Prostate gland (tissue), 2 donors: ENCODE results near the gene NGEF. TPM values are rescaled to one million over a fixed set of nuclear protein-coding genes. Genes with fewer than 3 reads are reported as not detected.
"Not testable (repeated sequence)": the region's sequence is repeated elsewhere in the genome, so short reads cannot be mapped to it uniquely, and the experiment has no call there.

Experiments
- DNase-seq: peaks from one replicate; pipeline ENCODE4 v3.0.0-alpha.2; 2019; ENCODE audit warnings: low spot score
- H3K27ac ChIP-seq, 2 donors: fragments of 200-600 bp; sonication (generic); 2 replicates each; pipeline ENCODE4 v1.5.1; 2017 to 2019
- H3K27me3 ChIP-seq: fragments of 200-600 bp; sonication (generic); replicated peaks from 2 replicates; pipeline ENCODE4 v1.5.1; 2019; ENCODE audit not compliant: insufficient read depth
- H3K36me3 ChIP-seq, 2 donors: fragments of 200-600 bp; sonication (generic); 1 replicate in 1 of 2; 2 replicates in 1 of 2; pipeline versions ENCODE4 v1.5.1 to v1.8.1; 2017 to 2019
- H3K4me1 ChIP-seq: fragments of 200-600 bp; sonication (generic); replicated peaks from 2 replicates; pipeline ENCODE4 v1.5.1; 2019
- H3K4me3 ChIP-seq, 2 donors: fragments of 200-600 bp; sonication (generic); 2 replicates each; pipeline ENCODE4 v1.5.1; 2017 to 2019
- H3K9me3 ChIP-seq: fragments of 200-600 bp; sonication (generic); 2 replicates; pipeline ENCODE4 v1.5.1; 2017
- CTCF ChIP-seq, 4 experiments: fragments of 200-600 bp in 2 of 4; fragments of 450-650 bp in 2 of 4; sonication (generic) in 2 of 4; IDR thresholded peaks; 1 replicate in 3 of 4; 2 replicates in 1 of 4; pipeline ENCODE4 v1.5.1; 2016 to 2019; ENCODE audit warnings: antibody characterized with exemption in 4 of 4, mild to moderate bottlenecking in 2 of 4, moderate library complexity in 2 of 4
- POLR2A ChIP-seq: fragments of 450-650 bp; IDR thresholded peaks from one replicate; pipeline ENCODE4 v1.6.1; 2016; ENCODE audit warnings: antibody characterized with exemption, mild to moderate bottlenecking
- POLR2AphosphoS5 ChIP-seq: sonication (generic); formaldehyde crosslinking; IDR thresholded peaks from one replicate; pipeline ENCODE4 v1.6.1; 2017; ENCODE audit warnings: antibody characterized with exemption
- WGBS: methylation state at CpG from one replicate; pipeline ENCODE4 v1.1.5; 2018; 5-methylcytosine and 5-hydroxymethylcytosine counted together
- intact Hi-C: fragments of 100-400 bp; cut with DNase I; formaldehyde crosslinking; loops from one replicate; pipeline ENCODE4 v1.14.2; 2022
- total RNA-seq, 2 donors: library from RNA; depleted of rRNA; stranded (reverse); fragments of >200 nt; gene quantifications; one replicate each; pipeline ENCODE4 v1.1.0, GENCODE V29; 2016

The NGEF gene
- total RNA-seq, 2 donors from 2014 or later = 2.0 to 19.0 TPM

DNA sequence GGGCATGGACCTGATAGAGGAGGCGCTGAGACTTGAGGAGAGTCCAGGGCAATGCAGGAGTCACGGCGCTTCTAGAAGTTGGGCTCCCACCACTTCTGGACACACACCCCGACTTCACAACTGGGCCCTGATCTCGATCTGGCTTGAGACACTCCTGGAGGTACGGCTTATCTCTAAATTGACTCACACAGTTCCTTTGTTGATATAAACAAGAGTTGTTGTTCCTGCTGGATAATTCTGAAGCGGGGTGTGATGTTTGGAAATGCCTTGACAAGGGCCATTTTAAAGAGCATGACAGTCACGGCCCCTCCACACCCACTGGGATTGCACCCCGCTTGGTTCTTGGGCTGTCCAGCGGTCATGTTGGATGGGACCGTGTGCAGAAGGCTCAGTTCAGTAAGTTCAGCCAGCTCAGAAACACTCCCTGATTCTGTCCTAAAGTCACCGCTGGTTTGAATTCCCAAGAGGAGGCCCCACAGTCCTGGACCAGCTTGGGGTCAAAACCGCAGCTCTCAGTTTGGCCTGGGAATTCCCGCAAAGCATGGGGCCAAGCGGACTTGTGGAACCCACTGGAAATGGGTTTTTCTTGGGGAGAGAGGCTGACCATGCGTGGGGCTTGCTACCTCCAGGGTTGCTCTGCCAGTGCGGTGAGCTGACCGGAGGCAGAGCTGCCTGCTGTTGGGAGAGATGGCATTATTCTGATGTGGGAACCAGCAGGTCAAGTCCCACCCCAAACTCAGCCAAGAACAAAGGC lies 10.1 kb upstream of the NGEF start:
- no peak overlapping the region for H3K27ac ChIP-seq
- no peaks in the 10 kb centered on the region for H3K4me1 ChIP-seq
- no peaks in the 10 kb centered on the region for H3K27me3 ChIP-seq
- no peaks in the 10 kb centered on the region for H3K36me3 ChIP-seq
- H3K9me3 ChIP-seq = no peaks in the 10 kb centered on the region
- H3K4me3 ChIP-seq = no peak overlapping the region
- intact Hi-C loops = no loop called here
- WGBS = 93% methylated on average over 18 of the region's 18 CpGs
- no peak for DNase-seq
- no peak for TF ChIP-seq POLR2AphosphoS5
- TF ChIP-seq CTCF (IDR thresholded peaks at IDR 0.05) = no peak
- no peak for TF ChIP-seq POLR2A

DNA sequence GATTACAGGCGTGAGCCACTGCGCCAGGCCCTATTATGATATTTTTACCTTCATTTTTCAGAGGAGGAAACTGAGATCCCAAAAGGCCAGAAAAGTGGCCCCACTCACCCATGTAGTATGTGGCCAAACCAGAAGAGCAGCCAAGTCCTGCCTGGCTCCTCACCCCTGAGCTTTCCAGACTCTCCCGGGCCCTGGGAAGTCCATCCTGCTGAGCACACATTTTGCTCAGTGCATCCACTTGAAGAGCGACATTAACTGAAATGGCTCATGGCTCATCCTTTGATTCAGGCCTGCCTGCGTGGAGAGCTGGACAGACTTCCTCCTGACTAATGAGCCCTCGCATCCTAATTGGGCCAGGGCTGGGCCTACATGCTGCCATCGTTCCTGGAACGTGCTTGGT lies 9.5 kb upstream of the NGEF start:
- Histone ChIP-seq H3K27ac (no peak overlapping the region), H3K4me3 (no peak overlapping the region), H3K27me3 (no peaks in the 10 kb centered on the region), H3K4me1 (no peaks in the 10 kb centered on the region), H3K36me3 (no peaks in the 10 kb centered on the region), H3K9me3 (no peaks in the 10 kb centered on the region)
- DNase-seq = no peak
- TF ChIP-seq CTCF (IDR thresholded peaks at IDR 0.05) = no peak
- TF ChIP-seq POLR2A = no peak
- no peak for TF ChIP-seq POLR2AphosphoS5
- WGBS = 85% methylated on average over 8 of the region's 8 CpGs
- intact Hi-C loops = no loop called here

GRCh38 chr2:233021771-233022170 lies 8.7 kb upstream of the NGEF start:
- 74% methylated on average over 8 of the region's 8 CpGs for WGBS
- no peaks in the 10 kb centered on the region for H3K36me3 ChIP-seq
- TF ChIP-seq CTCF (IDR thresholded peaks at IDR 0.05) (no peak), POLR2AphosphoS5 (no peak), POLR2A (no peak)
- no peaks in the 10 kb centered on the region for H3K4me1 ChIP-seq
- intact Hi-C loops = no loop called here
- DNase-seq = no peak
- no peaks in the 10 kb centered on the region for H3K27me3 ChIP-seq
- H3K9me3 ChIP-seq = no peaks in the 10 kb centered on the region
- no peak overlapping the region for H3K4me3 ChIP-seq
- H3K27ac ChIP-seq = no peak overlapping the region

DNA sequence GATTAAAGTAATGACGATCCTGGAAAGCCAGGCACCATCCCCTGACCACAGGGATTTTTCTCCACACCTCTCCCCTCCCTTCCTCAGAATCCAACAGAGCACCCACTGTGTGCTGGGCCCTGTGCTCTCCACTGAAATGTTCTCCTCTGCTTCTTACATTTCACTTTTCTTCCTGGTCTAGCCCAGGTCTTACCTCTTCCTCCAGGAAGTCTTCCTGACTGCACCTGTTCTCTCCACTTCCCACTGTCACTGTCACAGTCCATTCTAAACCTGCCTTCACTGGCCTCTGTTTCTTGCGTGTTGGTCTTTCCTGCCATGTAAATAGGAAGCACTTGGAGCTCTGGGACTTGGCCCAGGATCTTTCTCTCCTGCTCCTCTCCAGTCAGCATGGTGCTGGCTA lies 7.4 kb upstream of the NGEF start:
- Histone ChIP-seq H3K9me3 (no peaks in the 10 kb centered on the region), H3K27ac (no peak overlapping the region), H3K27me3 (no peaks in the 10 kb centered on the region), H3K4me3 (no peak overlapping the region), H3K36me3 (no peaks in the 10 kb centered on the region), H3K4me1 (no peaks in the 10 kb centered on the region)
- WGBS = 84% methylated on average over 2 of the region's 2 CpGs
- TF ChIP-seq POLR2AphosphoS5 (no peak), POLR2A (no peak), CTCF (IDR thresholded peaks at IDR 0.05) (no peak)
- intact Hi-C loops = no loop called here
- no peak for DNase-seq

DNA sequence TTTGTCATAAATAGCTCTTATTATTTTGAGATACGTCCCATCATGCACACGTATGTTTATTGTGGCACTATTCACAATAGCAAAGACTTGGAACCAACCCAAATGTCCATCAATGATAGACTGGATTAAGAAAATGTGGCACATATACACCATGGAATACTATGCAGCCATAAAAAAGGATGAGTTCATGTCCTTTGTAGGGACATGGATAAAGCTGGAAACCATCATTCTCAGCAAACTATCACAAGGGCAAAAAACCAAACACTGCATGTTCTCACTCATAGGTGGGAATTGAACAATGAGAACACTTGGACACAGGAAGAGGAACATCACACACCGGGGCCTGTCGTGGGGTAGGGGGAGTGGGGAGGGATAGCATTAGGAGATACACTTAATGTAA lies 6.6 kb upstream of the NGEF start:
- H3K4me3 ChIP-seq, H3K36me3 ChIP-seq, DNase-seq, H3K9me3 ChIP-seq, H3K4me1 ChIP-seq, H3K27ac ChIP-seq, H3K27me3 ChIP-seq, intact Hi-C loops: not testable (repeated sequence)
- WGBS = 87% methylated on average over 4 of the region's 4 CpGs
